ENCODE results near the gene HOXC10.

Gene HOXC10

DNA sequence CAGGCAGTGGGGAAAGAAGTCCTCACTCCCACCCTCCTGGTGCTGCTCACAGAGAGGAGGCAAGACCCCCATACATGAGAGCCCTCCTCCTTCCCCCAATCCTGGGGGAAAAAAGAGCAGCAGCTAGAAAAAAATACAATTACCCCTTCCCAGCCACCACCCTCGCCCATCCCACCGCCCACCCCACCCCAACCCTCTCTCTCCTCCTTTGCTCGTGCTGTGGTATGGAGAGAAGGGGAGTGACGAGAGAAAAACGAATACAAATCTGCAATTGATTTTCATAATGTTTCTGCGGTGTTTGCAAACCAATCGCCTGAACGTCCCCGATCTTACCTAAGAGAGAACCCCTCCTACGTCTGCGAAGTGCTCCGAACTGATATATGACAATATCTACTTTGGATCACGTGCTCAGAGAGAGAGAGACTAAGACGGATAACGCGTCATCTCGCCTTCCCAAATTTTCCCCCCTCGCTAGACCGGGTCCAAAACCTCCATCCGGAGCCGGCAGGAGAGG is 12.2 kb upstream of the HOXC10 start, which contains the start of gene HOXC11:
HOXC11 (plus strand) TSS at position 405 of the 514 bp plus-strand sequence. CDS start 116 bp downstream, outside the sequence.
- Histone ChIP-seq H3K27me3 (peaks cover 100% of the 10 kb centered on the region in 11 experiments), H3K9me3 (replicated peaks in 1 of 11) (peaks cover 9 to 43% (median 28%) of the 10 kb centered on the region in 11 experiments), H3K9ac (no peak within 1 kb of the TSS)

DNA sequence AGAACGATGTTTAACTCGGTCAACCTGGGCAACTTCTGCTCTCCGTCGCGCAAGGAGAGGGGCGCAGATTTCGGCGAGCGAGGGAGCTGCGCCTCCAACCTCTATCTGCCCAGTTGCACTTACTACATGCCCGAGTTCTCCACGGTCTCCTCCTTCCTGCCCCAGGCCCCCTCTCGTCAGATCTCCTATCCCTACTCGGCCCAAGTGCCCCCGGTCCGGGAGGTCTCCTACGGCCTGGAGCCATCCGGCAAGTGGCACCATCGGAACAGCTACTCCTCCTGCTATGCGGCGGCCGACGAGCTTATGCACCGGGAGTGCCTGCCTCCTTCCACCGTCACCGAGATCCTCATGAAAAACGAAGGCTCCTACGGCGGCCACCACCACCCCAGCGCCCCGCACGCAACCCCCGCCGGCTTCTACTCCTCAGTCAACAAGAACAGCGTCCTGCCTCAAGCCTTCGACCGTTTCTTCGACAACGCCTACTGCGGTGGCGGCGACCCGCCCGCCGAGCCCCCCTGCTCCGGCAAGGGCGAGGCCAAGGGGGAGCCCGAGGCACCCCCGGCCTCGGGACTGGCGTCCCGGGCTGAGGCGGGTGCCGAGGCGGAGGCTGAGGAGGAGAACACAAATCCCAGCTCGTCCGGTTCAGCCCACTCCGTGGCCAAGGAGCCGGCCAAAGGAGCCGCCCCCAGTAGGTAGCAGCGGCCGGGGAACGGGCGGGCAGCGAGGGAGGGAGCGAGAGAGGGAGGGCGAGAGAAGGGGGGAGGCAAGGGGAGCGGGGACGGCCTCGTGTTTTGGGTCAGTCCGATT is 11.5 kb upstream of the HOXC10 start:
- peaks cover 0 to 12% (median 5%) of the 10 kb centered on the region in 10 experiments; a peak in 9 of 20 replicates for H3K4me1 ChIP-seq
- H3K36me3 ChIP-seq, result no peaks in the 10 kb centered on the region
- TF ChIP-seq Cebpa-rat (IDR thresholded peaks at IDR 0.05), result no peak
- H3K9me3 ChIP-seq (replicated peaks in 1 of 11), result peaks cover 9 to 44% (median 28%) of the 10 kb centered on the region in 11 experiments
- peak overlapping the region in 2 of 10 experiments; percentile 7 to 11; a peak in 1 of 20 replicates for H3K4me3 ChIP-seq
- H3K27me3 ChIP-seq, result peaks cover 100% of the 10 kb centered on the region in 11 experiments
- H3K27ac ChIP-seq, result no peak overlapping the region
- peak overlapping the region in 2 of 11 experiments; percentile 88 to 89; a peak in 3 of 22 replicates for H3K4me2 ChIP-seq
- H3K9ac ChIP-seq, result no peak overlapping the region
- H4K20me1 ChIP-seq, result peaks cover 0 to 91% (median 71%) of the 10 kb centered on the region in 11 experiments; a peak in 17 of 22 replicates

More for the DNA sequence above, 12.2 kb upstream of the HOXC10 start, which contains the start of gene HOXC11:
- H3K36me3 ChIP-seq, result no peaks in the 10 kb centered on the region
- no peak within 1 kb of the TSS for H3K27ac ChIP-seq
- H3K4me2 ChIP-seq, result peak within 1 kb of the TSS in 2 of 11 experiments; percentile 88 to 89; a peak in 3 of 22 replicates
- H3K4me1 ChIP-seq, result peaks cover 0 to 12% (median 5%) of the 10 kb centered on the region in 10 experiments; a peak in 9 of 20 replicates
- peaks cover 0 to 94% (median 76%) of the 10 kb centered on the region in 11 experiments; a peak in 17 of 22 replicates for H4K20me1 ChIP-seq
- peak within 1 kb of the TSS in 2 of 10 experiments; percentile 7 to 11; a peak in 1 of 20 replicates for H3K4me3 ChIP-seq
- no peak for TF ChIP-seq Cebpa-rat (IDR thresholded peaks at IDR 0.05)

DNA sequence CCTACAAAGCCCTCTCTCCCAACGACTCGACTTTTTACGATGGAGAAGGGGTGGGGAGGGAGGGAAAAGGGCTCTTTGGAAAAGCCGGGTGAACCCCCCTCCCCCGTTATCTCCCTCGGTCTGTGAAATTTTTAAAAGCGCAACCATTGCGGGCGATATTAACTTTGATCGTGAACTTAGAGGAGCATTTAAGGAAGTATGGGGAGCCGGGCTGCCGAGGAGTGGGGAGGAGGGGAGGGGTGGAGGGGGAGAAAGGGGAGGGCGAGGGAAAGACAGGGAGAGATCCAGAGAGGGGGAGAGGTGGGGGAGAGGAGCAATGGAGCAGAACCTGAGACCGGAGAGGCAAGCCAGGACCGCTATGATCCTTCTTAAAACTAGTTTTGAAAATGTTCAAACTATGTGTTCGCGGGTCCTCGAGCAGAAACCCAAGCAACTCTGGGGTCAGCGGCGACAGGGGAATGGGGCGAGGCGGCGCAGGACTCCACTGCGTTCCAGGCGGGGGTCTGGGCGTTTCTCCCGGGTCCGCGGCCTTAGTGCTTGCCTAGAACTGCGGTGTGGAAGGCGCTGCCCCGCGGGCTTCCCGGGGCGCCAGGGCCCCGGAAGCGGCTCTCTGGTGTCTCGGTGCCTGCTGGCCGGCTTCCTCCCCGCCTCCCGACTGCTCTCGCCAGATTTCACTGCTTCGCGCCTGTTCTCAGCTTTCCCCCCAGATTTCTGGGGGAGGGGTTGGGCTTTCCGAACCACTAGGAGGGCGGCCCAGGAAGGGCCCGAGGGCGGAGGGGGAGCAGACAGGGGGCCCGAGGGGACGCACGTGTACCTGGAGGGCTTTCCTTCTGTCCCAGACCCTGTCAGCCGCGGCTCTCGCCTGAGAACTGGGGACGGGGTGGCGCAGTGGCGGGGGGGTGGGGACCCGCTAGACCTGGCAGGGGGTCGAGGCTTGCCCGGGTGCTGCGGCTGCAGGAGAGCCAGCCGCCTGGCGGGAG is 10.6 kb upstream of the HOXC10 start, which contains the start of gene HOTAIR:
HOTAIR (minus strand) TSS at position 871 of the 980 bp plus-strand sequence.
- no peak for TF ChIP-seq Cebpa-rat (IDR thresholded peaks at IDR 0.05)
- Histone ChIP-seq H3K4me3 (peak within 1 kb of the TSS in 9 of 10 experiments; percentile 19 to 61 (median 47); a peak in 11 of 20 replicates), H3K9me3 (replicated peaks in 1 of 11) (peaks cover 9 to 53% (median 28%) of the 10 kb centered on the region in 11 experiments), H3K4me2 (peak within 1 kb of the TSS; percentile 38 to 89 (median 59); a peak in 21 of 22 replicates), H3K9ac (peak within 1 kb of the TSS in 2 of 11 experiments; percentile 57 to 66; a peak in 4 of 22 replicates), H3K27ac (no peak within 1 kb of the TSS), H4K20me1 (peaks cover 0 to 86% (median 70%) of the 10 kb centered on the region in 11 experiments; a peak in 17 of 22 replicates), H3K36me3 (no peaks in the 10 kb centered on the region), H3K4me1 (peaks cover 0 to 12% (median 5%) of the 10 kb centered on the region in 10 experiments; a peak in 9 of 20 replicates), H3K27me3 (peaks cover 100% of the 10 kb centered on the region in 11 experiments)

DNA sequence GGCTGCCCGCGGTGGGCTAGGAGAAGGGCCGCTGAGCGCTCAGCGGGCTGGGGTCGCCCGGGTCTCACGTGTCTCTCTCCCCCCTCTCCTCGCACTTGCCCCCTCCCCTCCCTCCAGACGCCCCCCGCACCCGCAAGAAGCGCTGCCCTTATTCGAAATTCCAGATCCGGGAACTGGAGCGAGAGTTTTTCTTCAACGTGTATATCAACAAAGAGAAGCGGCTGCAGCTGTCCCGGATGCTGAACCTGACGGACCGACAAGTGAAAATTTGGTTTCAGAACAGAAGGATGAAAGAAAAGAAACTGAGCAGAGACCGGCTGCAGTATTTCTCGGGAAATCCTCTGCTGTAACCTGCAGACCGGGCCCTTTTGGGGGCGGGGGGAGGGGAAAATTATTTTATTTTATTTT is 9.9 kb upstream of the HOXC10 start:
- H3K27me3 ChIP-seq, result peaks cover 100% of the 10 kb centered on the region in 11 experiments
- no peak overlapping the region for H3K27ac ChIP-seq
- peak overlapping the region in 8 of 11 experiments; percentile 2 to 89 (median 68); a peak in 13 of 22 replicates for H3K4me2 ChIP-seq
- H3K36me3 ChIP-seq, result no peaks in the 10 kb centered on the region
- H3K9me3 ChIP-seq (replicated peaks in 1 of 11), result peaks cover 9 to 60% (median 33%) of the 10 kb centered on the region in 11 experiments
- peaks cover 0 to 12% (median 5%) of the 10 kb centered on the region in 10 experiments; a peak in 9 of 20 replicates for H3K4me1 ChIP-seq
- peak overlapping the region in 4 of 10 experiments; percentile 54 to 61 (median 58); a peak in 5 of 20 replicates for H3K4me3 ChIP-seq
- H3K9ac ChIP-seq, result no peak overlapping the region
- peaks cover 0 to 86% (median 68%) of the 10 kb centered on the region in 11 experiments; a peak in 17 of 22 replicates for H4K20me1 ChIP-seq
- no peak for TF ChIP-seq Cebpa-rat (IDR thresholded peaks at IDR 0.05)

DNA sequence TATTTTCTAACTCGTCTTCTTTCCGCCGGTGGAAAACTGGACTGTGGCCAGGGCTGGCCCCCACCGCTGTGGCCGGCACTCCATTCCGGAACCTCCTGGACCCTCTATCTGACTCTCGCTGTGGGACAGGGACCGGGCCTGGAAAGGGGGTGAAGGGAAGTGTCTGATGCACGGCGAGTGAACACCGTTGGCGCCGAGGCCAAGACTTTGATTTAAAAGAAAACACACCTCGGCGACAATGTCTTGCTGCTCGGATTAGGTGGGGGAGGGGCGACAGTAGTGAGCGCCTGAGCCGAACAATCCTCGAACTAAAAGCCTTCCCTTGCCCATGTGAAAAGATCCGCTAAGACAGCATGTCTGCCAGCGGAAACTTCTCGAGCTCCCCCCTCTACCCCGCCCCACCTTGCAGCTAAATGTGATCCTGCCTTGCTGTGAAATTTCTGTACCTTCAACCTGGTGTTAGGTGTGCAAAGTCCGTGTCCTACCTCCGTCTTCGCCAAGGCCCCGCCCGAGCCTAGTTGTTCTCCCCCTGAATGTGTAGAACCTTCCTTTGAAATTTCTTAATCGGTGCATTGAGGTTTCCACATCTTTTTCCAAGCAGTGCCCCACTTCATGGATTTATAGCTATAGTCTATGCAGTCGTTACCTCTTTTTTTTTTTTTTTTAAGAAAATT is 9.3 kb upstream of the HOXC10 start:
- H3K9ac ChIP-seq, result no peak overlapping the region
- no peak overlapping the region for H3K27ac ChIP-seq
- no peak for TF ChIP-seq Cebpa-rat (IDR thresholded peaks at IDR 0.05)
- H3K4me3 ChIP-seq, result peak overlapping the region in 3 of 10 experiments; percentile 54 to 59 (median 58); a peak in 4 of 20 replicates
- no peaks in the 10 kb centered on the region for H3K36me3 ChIP-seq
- H3K27me3 ChIP-seq, result peaks cover 100% of the 10 kb centered on the region in 11 experiments
- H3K9me3 ChIP-seq (replicated peaks in 1 of 11), result peaks cover 9 to 63% (median 34%) of the 10 kb centered on the region in 11 experiments
- H3K4me2 ChIP-seq, result peak overlapping the region in 7 of 11 experiments; percentile 2 to 89 (median 38); a peak in 10 of 22 replicates
- H3K4me1 ChIP-seq, result peaks cover 0 to 12% (median 5%) of the 10 kb centered on the region in 10 experiments; a peak in 9 of 20 replicates
- H4K20me1 ChIP-seq, result peaks cover 0 to 86% (median 66%) of the 10 kb centered on the region in 11 experiments; a peak in 17 of 22 replicates

DNA sequence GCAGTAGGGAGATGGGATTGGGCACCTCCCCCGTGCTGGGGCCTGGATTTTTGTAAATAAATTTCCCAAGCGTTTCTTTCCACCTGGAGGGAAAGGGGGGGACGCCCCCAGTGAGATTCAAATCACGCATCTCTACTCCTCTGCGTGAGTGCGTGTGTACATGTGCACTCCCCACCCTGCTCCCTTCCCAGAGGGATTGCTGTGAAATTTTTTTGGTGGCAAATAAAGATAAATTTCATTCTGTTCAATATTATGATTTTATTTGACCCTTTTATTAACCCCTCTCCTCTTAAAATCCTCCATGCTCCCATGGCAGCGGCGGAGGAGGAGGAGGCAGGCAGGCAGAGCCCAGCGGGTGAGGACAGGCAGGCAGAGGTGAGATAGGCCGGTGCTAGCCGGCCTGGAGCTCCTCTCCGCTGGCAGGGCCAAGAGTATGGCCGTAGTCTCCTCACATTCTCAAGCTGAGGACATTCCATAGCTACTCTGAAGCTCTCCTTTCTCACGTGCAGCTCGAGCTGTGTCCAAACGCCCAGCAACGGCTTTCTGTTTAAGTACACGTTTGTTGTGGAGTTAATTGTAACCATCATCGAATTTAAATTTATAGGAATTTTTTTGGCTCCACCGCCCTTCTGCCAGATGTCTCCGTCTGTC is 8.6 kb upstream of the HOXC10 start:
- no peak overlapping the region for H3K27ac ChIP-seq
- no peaks in the 10 kb centered on the region for H3K36me3 ChIP-seq
- H3K4me3 ChIP-seq, result 0 out of 20 replicates have a peak overlapping the region, but pooled peaks of 1 of the 10 experiments have one; percentile 7
- TF ChIP-seq Cebpa-rat (IDR thresholded peaks at IDR 0.05), result no peak
- H3K4me1 ChIP-seq, result peaks cover 0 to 12% (median 5%) of the 10 kb centered on the region in 10 experiments; a peak in 9 of 20 replicates
- peaks cover 9 to 61% (median 34%) of the 10 kb centered on the region in 11 experiments for H3K9me3 ChIP-seq (replicated peaks in 1 of 11)
- no peak overlapping the region for H3K9ac ChIP-seq
- no peak overlapping the region for H3K4me2 ChIP-seq
- H4K20me1 ChIP-seq, result peaks cover 0 to 86% (median 66%) of the 10 kb centered on the region in 11 experiments; a peak in 16 of 22 replicates
- peaks cover 100% of the 10 kb centered on the region in 11 experiments for H3K27me3 ChIP-seq

All from BLaER1 treated with 17β-estradiol and CSF1 and Interleukin-3, amounts not matched to agents 10 nM and 100 nM (cell line).